ENCODE results near the gene BUB1.
"Not testable (repeated sequence)": the region's sequence is repeated elsewhere in the genome, so short reads cannot be mapped to it uniquely, and the experiment has no call there.

The BUB1 gene

GRCh38 chr2:110609843-110610612 is 67.8 kb downstream of the BUB1 start:
- H3K9me3 Mint-ChIP-seq; H3K36me3 Mint-ChIP-seq (ENCODE audit: low read depth); H3K4me1 Mint-ChIP-seq (ENCODE audit: low read depth); H3K27me3 Mint-ChIP-seq; H3K4me3 Mint-ChIP-seq; H3K27ac Mint-ChIP-seq: not testable (repeated sequence)
- DNase-seq: peak; percentile 33

GRCh38 chr2:110608788-110609502 is 68.9 kb downstream of the BUB1 start:
- H3K4me3 Mint-ChIP-seq; DNase-seq; H3K4me1 Mint-ChIP-seq (ENCODE audit: low read depth); H3K36me3 Mint-ChIP-seq (ENCODE audit: low read depth); H3K27me3 Mint-ChIP-seq; H3K9me3 Mint-ChIP-seq; H3K27ac Mint-ChIP-seq: not testable (repeated sequence)

- H3K4me1 Mint-ChIP-seq (ENCODE audit: low read depth); DNase-seq; H3K4me3 Mint-ChIP-seq; H3K36me3 Mint-ChIP-seq (ENCODE audit: low read depth); H3K27me3 Mint-ChIP-seq; H3K27ac Mint-ChIP-seq; H3K9me3 Mint-ChIP-seq: not testable (repeated sequence)
These were observed 72.8 kb downstream of the BUB1 start for GRCh38 chr2:110605057-110605456.

GRCh38 chr2:110603917-110604591 is 73.8 kb downstream of the BUB1 start:
- not testable (repeated sequence) for H3K27me3 Mint-ChIP-seq; H3K9me3 Mint-ChIP-seq; DNase-seq; H3K36me3 Mint-ChIP-seq (ENCODE audit: low read depth); H3K4me1 Mint-ChIP-seq (ENCODE audit: low read depth); H3K4me3 Mint-ChIP-seq; H3K27ac Mint-ChIP-seq

GRCh38 chr2:110602139-110602538 is 75.7 kb downstream of the BUB1 start:
- not testable (repeated sequence) for H3K36me3 Mint-ChIP-seq (ENCODE audit: low read depth); H3K27me3 Mint-ChIP-seq; DNase-seq; H3K9me3 Mint-ChIP-seq; H3K27ac Mint-ChIP-seq; H3K4me1 Mint-ChIP-seq (ENCODE audit: low read depth); H3K4me3 Mint-ChIP-seq

- not testable (repeated sequence) for H3K27ac Mint-ChIP-seq; H3K9me3 Mint-ChIP-seq; H3K36me3 Mint-ChIP-seq (ENCODE audit: low read depth); H3K4me3 Mint-ChIP-seq; H3K4me1 Mint-ChIP-seq (ENCODE audit: low read depth); H3K27me3 Mint-ChIP-seq; DNase-seq
These were observed 85.9 kb downstream of the BUB1 start for GRCh38 chr2:110591973-110592372.

GRCh38 chr2:110589677-110590330 is 88.1 kb downstream of the BUB1 start:
- not testable (repeated sequence) for H3K27ac Mint-ChIP-seq; H3K36me3 Mint-ChIP-seq (ENCODE audit: low read depth); H3K9me3 Mint-ChIP-seq; H3K27me3 Mint-ChIP-seq; H3K4me3 Mint-ChIP-seq; DNase-seq; H3K4me1 Mint-ChIP-seq (ENCODE audit: low read depth)

GRCh38 chr2:110588520-110588919 is 89.3 kb downstream of the BUB1 start:
- not testable (repeated sequence) for H3K9me3 Mint-ChIP-seq; H3K36me3 Mint-ChIP-seq (ENCODE audit: low read depth)

More at GRCh38 chr2:110588520-110588919, 89.3 kb downstream of the BUB1 start:
- H3K27me3 Mint-ChIP-seq; H3K4me3 Mint-ChIP-seq; H3K4me1 Mint-ChIP-seq (ENCODE audit: low read depth); DNase-seq; H3K27ac Mint-ChIP-seq: not testable (repeated sequence)

All from activated T-cell treated with anti-CD3 and anti-CD28 coated beads, Interleukin-2, amount 50 U/mL, for 24 hours (primary cell).